CMK (cell line): Measurements from ENCODE around the gene APOBEC3H.
"Not testable (repeated sequence)": the region's sequence is repeated elsewhere in the genome, so short reads cannot be mapped to it uniquely, and the experiment has no call there.

Experiments
- DNase-seq: peaks from one replicate; pipeline ENCODE4 v3.0.0-alpha.2; 2010; ENCODE audit warnings: low read depth

Gene APOBEC3H

DNA sequence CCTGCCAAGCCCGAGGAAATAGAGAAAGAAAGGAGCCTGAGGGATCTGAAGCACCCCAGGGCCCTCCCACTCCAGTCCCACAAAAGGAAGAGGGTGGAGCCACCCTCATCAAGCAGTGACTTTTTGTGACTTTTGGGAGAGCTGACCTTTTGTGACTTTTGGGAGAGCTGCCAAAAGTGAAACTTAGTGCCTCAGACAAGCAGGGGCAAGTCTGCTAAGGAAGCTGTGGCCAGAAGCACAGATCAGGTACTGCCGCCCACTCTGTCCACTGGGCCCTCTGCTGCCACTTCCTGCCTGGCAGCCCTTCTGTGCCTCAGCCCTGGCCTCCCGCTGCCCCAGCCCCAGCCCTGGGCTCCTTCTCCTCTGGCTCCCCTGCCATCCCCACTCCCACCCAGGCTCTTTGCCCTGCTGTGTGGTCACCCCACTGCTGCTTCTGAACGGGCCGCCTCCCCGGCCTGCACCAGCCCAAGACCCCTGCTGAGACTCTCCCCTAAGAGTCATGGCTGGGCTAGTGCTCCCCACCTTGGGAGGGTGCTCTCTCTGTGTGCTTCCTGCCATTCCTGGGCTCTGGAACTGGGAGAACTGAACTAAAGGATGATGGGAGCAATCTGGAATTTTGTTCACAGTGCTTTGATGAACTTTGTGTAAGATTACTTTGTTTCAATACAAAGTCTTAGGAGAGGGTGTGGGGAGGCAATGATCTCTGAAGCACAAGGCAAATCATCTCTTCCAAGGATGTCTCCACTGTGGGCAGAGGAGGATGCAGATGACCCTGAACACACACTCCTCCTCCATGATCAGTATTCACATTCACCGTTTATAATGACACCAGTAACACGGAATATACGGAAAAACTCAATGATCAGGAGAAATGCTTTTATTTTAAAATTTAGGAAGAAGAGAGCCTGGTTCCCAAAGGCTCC lies at the start of gene APOBEC3H:
Gene APOBEC3H (plus strand): TSS at position 147 of the 923 bp plus-strand sequence. CDS start 3,035 bp downstream, outside the sequence.
- peak; percentile 40 for DNase-seq

DNA sequence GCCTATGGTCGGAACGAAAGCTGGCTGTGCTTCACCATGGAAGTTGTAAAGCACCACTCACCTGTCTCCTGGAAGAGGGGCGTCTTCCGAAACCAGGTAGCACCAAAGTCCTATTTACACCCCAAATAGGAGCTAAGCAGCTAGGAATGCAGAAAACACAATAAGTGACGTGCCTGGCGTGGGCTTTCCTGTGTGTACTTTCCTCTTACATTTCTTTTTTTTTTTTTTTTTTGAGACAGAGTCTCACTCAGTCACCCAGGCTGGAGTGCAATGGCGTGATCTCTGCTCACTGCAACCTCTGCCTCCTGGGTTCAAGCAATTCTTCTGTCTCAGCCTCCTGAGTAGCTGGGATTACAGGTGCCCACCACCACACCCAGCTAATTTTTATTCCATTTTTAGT lies 47.6 kb upstream of the APOBEC3H start:
- DNase-seq: not testable (repeated sequence)

DNA sequence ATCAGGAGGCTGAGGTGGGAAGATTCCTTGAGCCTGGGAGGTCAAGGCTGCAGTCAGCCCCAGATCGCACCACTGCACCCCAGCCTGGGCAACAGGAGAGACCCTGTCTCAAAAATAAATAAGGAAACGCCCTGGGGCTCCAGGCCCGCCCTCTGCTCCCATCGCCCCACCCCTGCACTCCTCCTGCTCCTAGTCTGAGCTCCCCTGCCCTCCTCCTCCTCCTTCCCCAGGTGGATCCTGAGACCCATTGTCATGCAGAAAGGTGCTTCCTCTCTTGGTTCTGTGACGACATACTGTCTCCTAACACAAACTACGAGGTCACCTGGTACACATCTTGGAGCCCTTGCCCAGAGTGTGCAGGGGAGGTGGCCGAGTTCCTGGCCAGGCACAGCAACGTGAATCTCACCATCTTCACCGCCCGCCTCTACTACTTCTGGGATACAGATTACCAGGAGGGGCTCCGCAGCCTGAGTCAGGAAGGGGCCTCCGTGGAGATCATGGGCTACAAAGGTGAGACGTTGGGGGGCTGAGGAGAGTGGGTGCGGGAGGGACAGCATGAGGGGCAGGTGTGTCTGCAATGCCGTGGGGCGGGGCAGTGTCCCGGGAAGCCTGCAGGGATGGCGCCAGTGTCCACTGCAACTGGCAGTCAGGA lies 45.1 kb upstream of the APOBEC3H start:
- not testable (repeated sequence) for DNase-seq

DNA sequence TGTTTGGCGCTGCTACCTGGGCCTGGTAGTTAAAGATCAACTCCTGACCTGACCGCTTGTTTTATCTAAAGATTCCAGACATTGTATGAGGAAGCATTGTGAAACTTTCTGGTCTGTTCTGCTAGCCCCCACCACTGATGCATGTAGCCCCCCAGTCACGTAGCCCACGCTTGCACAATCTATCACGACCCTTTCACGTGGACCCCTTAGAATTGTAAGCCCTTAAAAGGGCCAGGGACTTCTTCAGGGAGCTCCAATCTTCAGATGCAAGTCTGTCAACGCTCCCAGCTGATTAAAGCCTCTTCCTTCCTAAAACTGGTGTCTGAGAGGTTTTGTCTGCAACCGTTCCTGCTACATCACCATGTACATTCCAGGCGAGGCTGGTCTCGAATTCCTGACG lies 41.4 kb upstream of the APOBEC3H start:
- no peak for DNase-seq

DNA sequence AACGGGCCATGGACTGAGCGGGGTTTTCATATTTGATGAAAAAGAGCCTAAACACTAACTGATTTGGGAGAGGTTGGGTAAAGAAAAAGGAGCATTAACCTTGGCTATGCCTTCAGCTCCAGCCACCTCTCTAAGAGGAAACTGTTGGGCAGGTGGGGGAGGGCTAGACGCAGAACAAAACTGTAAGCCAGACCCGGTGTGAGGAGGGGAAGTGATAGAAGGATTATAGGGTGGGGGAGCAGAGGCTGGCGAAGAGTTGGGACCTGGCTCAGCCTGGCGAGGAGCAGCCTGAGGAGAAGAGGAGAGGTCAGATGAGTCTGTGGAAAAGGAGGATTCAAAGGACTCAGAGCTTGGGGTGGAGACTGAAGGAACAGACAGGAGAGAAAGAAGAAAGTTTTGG lies 35.8 kb upstream of the APOBEC3H start:
- not testable (repeated sequence) for DNase-seq

DNA sequence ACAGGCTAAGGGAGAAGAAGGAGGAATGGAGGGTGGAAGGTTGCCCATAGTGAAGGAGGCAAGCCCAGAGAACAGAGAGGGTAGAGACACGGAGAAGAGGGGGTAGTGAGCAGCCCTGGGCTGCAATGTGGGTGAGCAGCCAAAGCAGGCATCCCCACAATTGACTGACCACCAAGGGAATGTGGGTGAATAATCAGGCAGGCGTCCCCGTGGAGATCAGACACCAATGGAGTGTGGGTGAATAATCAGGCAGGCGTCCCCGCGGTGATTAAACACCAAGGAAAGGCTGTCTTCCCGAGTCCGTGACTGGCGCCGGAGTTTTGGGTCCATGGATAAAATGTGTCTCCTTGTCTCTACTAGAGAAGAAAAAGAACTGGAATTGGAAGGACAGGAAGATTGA lies 35.1 kb upstream of the APOBEC3H start:
- DNase-seq: not testable (repeated sequence)

DNA sequence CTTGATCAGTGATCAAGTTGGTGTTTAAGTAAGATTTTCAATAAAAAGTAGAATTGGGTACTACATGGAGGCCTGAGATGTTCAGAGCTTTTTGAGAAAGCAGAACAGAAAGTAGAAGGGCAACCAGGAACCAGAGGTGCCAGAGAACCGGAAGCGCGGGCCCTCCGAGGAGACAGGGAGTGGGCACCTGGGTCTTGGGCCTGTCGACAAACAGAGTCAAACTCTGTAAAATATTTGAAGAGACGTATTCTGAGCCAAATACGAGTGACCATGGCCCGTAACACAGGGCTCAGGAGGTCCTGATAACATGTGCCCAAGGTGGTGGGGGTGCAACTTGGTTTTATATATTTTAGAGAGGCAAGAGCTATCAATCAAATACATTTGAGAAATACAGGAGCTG lies 33.1 kb upstream of the APOBEC3H start:
- not testable (repeated sequence) for DNase-seq

DNA sequence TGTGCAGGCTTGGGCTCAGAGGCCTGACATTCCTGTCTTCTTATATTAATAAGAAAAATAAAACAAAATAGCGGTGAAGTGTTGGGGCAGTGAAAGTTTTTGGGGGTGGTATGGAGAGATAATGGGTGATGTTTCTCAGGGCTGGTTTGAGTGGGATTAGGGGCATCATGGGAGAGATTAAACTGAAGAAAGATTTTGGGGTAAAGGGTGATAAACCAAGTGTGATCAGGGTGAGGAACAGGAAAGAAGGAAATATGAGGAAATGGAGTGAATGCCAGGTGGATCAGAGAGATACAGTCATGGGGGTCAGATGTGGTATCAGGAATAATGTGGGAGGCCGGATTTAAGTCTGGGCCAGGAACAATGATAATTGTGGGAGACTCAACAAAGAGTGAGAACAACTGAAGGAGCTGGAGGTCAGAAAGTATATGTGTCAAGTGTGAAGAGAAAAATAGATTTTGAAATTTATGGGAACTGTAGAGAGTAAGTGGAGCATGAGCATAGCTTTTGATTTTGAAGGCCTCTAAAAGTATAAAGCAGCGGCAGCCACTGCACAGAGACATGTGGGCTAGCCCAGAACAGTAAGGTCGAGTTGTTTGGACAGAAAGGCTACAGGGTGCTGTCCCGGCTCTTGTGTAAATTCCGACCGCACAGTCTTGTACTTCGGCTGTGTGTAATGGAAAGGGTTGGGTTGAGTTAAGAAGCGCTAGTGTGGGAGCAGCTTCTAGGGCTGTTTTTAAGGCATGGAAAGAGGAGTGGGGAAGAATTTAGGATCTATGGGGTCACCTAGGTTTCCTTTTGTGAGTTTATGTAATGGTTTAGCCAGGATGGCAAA lies 30.4 kb upstream of the APOBEC3H start:
- DNase-seq: not testable (repeated sequence)

DNA sequence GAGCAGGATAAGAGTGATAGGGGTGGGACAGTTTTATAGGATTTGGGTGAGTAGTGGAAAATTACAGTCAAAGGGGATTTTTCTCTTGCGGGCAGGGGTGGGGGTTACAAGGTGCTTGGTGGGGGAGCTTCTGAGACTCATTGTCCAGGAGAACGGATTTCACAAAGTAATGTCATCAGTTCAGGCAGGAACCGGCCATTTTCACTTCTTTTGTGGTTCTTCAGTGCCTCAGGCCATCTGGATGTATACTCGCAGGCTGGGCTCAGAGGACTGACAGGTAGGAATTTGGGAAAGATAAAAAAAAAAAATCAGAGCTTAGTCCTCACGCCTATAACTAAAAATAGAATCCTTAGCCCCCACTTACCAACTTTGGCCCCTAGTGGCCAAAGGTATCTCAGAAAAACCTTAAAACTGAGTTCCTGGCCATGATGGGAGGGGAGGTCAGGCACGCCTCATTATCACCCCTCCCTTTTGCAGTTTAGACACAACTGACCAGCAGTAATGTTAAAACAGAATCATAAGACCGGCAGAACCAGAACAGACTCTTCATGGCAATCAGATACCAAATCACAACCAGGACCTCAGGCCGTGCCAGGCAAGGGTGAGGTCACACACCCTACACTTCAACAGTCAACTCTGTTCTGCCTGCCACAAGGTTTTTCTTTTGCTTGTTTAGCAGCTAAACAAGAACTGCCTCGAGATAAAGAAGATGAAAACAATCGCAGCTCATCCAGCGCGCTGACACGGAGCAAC lies 28.8 kb upstream of the APOBEC3H start:
- DNase-seq: no peak

DNA sequence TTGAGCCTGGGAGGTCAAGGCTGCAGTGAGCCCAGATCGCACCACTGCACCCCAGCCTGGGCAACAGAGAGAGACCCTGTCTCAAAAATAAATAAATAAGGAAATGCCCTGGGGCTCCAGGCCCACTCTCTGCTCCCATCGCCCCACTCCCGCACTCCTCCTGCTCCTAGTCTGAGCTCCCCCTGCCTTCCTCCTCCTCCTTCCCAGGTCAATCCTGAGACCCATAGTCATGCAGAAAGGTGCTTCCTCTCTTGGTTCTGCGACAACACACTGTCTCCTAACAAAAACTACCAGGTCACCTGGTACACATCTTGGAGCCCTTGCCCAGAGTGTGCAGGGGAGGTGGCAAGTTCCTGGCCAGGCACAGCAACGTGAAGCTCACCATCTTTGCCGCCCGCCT lies 26.9 kb upstream of the APOBEC3H start:
- no peak for DNase-seq

DNA sequence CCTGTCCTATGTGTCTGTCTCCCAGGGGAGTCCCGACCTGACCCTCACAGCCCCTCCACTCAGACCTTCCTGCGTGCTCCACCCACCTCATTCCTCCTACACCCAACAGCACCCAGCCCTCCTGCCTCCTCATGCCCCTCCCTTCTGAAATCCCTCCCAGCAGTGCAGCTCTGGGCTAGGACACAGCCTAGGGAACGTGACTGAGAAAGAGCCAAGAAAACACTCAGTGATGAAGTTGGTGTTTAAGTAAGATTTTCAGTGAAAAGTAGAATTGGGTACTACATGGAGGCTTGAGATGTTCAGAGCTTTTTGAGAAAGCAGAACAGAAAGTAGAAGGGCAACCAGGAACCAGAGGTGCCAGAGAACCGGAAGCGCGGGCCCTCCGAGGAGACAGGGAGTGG lies 24.5 kb upstream of the APOBEC3H start:
- not testable (repeated sequence) for DNase-seq

DNA sequence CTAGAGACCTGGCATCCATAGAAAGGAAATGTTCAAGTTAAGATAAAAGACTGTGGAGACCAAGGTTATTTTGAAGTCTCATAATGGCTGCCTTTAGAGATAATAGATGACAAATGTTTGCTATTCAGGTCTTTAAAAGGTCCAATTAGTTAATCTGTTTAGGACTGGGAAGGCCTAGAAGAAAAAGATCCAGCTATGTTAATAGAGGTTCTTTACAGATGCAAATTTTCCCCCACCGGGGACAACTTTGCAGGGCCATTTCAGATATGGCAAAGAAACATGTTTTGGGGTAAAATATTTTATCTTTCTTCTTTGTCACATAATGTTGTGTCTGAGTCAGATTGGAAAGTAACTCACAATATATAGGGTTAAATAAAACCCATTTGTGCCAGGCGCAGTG lies 23.1 kb upstream of the APOBEC3H start:
- DNase-seq: no peak

DNA sequence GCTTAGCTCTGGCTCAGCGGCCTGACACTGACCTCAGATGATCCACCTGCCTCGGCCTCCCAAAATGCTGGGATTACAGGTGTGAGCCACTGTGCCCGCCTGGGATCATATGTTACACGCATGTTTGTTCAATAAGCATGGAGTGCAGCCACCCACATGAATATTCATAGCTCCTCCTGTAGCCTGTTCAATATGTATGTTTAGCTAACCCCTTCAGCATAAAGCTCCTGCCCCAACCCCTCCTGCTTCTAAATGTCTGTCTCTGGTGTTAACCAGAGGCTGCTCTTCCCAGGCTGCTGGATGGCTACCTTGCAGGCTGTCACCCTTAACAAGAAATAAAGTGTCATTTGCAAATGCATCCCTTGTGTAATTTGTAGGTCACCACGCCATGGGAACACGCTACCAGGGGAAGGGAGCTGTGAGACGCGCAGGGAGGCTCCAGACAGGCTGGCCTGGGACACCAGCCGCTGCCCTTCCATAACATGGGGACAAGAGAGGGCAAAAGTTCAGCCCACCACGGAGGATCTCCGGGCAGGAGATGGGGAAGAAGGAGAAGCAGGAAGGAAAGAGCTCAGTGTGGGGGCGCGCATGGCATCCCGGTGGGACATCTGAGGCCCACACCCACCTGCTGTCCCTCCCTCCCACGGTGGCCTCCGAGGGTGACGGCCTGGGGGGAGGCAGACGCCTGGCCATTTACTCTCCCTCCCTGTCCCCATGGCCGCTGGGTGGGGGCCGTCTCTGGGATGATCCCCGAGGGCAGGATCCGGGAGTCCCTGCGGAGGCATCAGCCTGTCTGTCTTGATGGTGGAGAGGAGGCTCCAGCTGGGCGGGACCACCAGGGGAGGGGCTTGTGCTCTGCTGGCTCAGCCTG lies 20.7 kb upstream of the APOBEC3H start:
- DNase-seq: not testable (repeated sequence)

DNA sequence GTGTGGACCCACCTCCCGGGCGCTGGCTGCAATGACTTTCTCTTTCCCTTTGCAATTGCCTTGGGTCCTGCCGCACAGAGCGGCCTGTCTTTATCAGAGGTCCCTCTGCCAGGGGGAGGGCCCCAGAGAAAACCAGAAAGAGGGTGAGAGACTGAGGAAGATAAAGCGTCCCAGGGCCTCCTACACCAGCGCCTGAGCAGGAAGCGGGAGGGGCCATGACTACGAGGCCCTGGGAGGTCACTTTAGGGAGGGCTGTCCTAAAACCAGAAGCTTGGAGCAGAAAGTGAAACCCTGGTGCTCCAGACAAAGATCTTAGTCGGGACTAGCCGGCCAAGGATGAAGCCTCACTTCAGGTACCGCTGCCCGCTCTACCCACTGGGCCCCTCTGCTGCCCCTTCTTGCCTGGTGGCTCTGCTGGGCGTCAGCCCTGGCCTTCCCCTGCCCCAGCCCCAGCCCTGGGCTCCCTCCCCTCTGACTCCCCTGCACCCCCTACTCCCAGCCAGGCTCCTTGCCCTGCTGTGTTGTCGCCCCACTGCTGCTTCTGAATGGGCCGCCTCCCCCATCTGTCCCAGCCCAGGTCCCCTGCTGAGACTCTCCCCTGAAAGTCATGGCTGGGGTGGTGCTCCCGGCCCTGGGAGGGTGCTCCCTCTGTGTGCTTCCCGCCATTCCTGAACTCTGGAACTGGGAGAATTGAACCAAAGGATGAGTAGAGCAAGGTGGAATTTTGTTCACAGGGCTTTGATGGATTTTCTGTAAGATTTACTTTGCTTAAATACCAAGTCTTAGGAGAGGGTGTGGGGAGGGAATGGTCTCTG lies 19.8 kb upstream of the APOBEC3H start, which contains the start of gene APOBEC3G:
Gene APOBEC3G (plus strand): TSS at position 250 of the 815 bp plus-strand sequence. CDS start 87 bp downstream, at position 337.
- DNase-seq: peak; percentile 64

DNA sequence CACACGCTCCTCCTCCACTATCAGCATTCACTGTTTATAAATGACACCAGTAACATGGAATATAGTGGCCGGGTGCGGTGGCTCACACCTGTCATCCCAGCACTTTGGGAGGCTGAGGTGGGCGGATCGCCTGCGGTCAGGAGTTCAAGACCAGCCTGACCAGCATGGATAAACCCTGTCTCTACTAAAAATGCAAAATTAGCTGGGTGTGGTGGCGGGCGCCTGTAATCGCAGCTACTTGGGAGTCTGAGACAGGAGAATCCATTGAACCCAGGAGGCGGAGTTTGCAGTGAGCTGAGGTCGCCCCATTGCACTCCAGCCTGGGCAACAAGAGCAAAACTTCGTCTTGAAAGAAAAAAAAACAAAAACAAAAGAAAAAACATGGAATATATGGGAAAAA lies 19.1 kb upstream of the APOBEC3H start:
- DNase-seq: not testable (repeated sequence)

DNA sequence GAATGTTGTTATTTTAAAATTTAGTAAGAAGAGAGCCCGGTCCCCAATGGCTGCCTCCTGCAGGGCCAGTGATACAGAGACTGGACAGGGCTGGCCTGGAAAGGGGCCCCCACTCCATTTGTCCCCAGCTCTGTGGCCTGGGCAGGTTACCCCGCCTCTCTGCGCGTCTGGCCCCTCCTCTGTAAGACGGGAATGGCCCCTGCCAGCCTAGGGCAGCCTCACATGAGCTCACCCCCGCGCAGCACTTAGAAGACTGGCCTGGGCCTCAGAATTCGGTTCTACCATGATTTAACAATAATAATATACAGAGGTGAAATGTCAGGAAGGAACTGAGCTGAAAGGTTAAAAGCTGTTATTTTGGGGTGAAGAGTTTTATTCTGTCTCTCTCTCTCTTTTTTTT lies 18.7 kb upstream of the APOBEC3H start:
- DNase-seq: no peak

DNA sequence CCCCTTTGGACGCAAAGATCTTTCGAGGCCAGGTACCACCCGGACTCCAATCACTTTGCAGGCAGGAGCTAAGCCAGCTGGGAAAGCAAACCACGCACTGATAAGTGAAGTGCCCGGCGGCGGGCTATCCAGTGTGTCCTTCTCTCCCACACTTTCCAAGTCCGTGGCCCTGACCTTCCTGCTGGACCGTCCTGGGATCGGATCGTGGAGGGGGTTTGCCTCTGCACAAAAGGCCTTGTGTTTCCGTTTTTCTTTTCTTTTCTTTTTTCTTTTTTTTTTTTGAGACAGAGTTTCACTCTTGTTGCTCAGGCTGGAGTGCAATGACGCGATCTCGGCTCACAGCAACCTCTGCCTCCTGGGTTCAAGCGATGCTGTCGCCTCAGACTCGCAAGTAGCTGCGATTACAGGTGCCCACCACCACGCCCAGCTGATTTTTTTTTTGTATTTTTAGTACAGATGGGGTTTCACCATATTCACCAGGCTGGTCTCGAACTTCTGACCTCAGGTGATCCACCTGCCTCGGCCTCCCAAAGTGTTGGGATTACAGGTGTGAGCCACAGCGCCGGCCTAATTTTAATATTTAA lies 17.9 kb upstream of the APOBEC3H start:
- not testable (repeated sequence) for DNase-seq

DNA sequence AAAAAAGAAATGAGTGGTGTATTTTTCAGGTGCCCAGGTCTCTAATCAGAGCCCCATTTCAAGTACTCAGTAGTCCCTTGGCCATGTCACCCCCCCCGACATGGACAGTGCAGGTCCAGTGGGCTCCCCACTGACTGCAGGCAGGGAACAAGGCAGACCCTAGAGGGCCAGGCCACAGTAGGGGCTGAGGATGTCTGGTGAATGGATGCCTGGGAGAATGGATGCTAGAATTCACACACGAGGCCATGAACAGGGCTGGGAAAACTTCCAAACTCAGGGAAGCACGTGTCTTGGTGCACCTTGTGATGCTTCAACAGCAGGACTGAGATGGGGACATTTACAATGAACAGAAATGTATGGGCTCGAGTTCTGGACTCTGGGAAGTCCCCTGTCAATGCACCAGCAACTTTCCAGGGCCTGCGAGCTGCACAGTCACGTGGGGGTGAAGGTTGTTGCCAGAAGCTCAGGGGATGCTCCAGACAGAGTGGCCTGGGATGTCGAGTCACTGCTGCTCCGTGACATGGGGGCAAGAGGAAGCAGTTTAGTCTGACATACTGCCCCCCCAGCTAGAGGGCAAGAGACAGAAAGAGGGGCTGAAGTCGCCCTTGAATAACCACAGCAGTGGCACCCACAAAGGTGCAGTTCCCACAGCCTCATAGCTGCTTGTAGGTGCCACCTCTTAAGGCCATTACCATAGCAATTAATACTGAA lies 16.8 kb upstream of the APOBEC3H start:
- no peak for DNase-seq
